ENCODE results near the gene EZR.

The EZR gene

DNA sequence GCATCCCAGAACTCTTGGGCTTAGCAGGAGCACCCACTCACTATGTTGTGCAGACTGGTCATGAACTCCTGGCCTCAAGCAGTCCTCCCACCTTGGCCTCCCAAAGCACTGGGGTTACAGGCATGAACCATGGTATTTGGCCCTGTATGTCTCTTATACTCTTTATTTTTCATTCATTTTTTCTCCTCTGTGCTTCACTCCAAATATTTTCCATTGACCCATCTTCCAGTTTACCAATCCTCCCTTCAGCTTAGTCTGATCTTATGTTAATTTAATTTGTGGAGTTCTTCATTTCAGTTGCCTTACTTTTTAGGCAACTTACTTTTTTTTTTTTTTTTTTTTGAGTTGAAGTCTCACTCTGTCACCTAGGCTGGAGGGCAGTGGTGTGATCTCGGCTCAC lies 79.5 kb downstream of the EZR start:
- H3K9ac ChIP-seq (ENCODE audit: low read depth, low read length) = no peak overlapping the region
- no peak overlapping the region for H3K27ac ChIP-seq (ENCODE audit: low read length)
- H3K27me3 ChIP-seq (ENCODE audit: insufficient read depth, low read length, poor library complexity) = no peaks in the 10 kb centered on the region
- no peak overlapping the region for H3K4me3 ChIP-seq (ENCODE audit: low read depth in 1 of 2, low read length in 2 of 2)
- H2AFZ ChIP-seq (ENCODE audit: low read depth, low read length) = no peak overlapping the region
- ATAC-seq (ENCODE audit: insufficient read depth, low read depth) (no peak), DNase-seq (no peak)
- no peaks in the 10 kb centered on the region for H4K20me1 ChIP-seq (ENCODE audit: insufficient read depth, low read length)
- H3K36me3 ChIP-seq (ENCODE audit: insufficient read depth, low read length) = no peaks in the 10 kb centered on the region
- H3K9me3 ChIP-seq (ENCODE audit: insufficient read depth, low read length, severe bottlenecking) = peaks cover 6% of the 10 kb centered on the region
- H3K4me1 ChIP-seq (ENCODE audit: insufficient read depth, low read length) = no peaks in the 10 kb centered on the region
- no peak for TF ChIP-seq EZH2 (IDR thresholded peaks at IDR 0.05; ENCODE audit: borderline replicate concordance, low read depth, low read length, severe bottlenecking)
- TF ChIP-seq, protein P1, sequence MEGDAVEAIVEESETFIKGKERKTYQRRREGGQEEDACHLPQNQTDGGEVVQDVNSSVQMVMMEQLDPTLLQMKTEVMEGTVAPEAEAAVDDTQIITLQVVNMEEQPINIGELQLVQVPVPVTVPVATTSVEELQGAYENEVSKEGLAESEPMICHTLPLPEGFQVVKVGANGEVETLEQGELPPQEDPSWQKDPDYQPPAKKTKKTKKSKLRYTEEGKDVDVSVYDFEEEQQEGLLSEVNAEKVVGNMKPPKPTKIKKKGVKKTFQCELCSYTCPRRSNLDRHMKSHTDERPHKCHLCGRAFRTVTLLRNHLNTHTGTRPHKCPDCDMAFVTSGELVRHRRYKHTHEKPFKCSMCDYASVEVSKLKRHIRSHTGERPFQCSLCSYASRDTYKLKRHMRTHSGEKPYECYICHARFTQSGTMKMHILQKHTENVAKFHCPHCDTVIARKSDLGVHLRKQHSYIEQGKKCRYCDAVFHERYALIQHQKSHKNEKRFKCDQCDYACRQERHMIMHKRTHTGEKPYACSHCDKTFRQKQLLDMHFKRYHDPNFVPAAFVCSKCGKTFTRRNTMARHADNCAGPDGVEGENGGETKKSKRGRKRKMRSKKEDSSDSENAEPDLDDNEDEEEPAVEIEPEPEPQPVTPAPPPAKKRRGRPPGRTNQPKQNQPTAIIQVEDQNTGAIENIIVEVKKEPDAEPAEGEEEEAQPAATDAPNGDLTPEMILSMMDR (IDR thresholded peaks at IDR 0.05; ENCODE audit: borderline replicate concordance, extremely low read depth, low read length, poor library complexity, severe bottlenecking) = no peak
- no peak overlapping the region for H3K4me2 ChIP-seq (ENCODE audit: insufficient read depth, low read length)
- H3K79me2 ChIP-seq (ENCODE audit: insufficient read depth, low read length) = no peaks in the 10 kb centered on the region

DNA sequence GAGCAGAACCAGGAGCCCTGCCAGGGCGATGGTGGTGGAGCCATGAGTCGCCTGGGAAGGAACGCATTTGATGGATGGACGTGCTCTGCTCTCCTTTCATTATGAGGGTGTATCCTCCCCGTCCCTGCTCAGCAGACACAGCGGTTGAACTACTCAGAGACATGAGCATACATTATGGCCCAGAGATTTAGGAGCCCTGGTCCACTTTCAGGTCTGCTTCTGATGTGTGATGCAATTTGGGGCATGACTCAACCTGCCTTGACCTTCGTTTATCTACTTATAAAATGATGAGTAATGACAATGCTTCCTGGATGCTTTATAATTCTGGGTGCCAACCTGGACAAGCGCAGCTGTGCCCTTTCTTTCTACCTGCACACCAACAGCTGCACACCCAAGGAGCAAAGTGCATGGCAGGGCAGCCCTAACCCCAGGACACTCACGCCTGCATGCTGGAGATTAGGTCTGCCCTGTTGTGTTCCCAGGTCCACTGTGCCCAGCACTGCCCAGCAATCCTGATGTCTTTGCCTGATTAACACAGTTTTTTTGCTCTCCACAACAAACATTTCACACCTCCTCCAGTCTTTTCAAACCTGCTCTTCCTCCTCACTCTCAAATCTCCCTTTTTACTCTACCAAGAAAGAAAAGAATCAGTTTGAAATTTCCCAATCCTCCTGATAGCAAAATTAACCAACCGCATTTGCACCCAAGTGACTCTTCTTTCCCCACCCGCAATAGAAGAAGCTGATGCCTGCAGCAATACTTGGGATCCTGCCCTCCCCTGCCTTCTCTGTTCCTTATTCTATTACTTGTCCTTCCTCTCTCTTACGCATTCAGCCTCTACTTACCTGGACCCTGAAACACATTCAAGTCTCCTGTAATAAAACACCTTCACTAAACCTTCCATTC lies 81.2 kb downstream of the EZR start:
- H3K4me3 ChIP-seq (ENCODE audit: low read depth in 1 of 2, low read length in 2 of 2) = no peak overlapping the region
- ATAC-seq (ENCODE audit: insufficient read depth, low read depth) (no peak), DNase-seq (no peak)
- no peak overlapping the region for H3K9ac ChIP-seq (ENCODE audit: low read depth, low read length)
- H3K27ac ChIP-seq (ENCODE audit: low read length) = no peak overlapping the region
- no peaks in the 10 kb centered on the region for H3K79me2 ChIP-seq (ENCODE audit: insufficient read depth, low read length)
- no peak overlapping the region for H3K4me2 ChIP-seq (ENCODE audit: insufficient read depth, low read length)
- H3K4me1 ChIP-seq (ENCODE audit: insufficient read depth, low read length) = no peaks in the 10 kb centered on the region
- H4K20me1 ChIP-seq (ENCODE audit: insufficient read depth, low read length) = no peaks in the 10 kb centered on the region
- no peaks in the 10 kb centered on the region for H3K27me3 ChIP-seq (ENCODE audit: insufficient read depth, low read length, poor library complexity)
- no peaks in the 10 kb centered on the region for H3K36me3 ChIP-seq (ENCODE audit: insufficient read depth, low read length)
- H2AFZ ChIP-seq (ENCODE audit: low read depth, low read length) = no peak overlapping the region
- TF ChIP-seq, protein P1 (IDR thresholded peaks at IDR 0.05; ENCODE audit: borderline replicate concordance, extremely low read depth, low read length, poor library complexity, severe bottlenecking) = no peak
- TF ChIP-seq EZH2 (IDR thresholded peaks at IDR 0.05; ENCODE audit: borderline replicate concordance, low read depth, low read length, severe bottlenecking) = no peak
- peaks cover 12% of the 10 kb centered on the region for H3K9me3 ChIP-seq (ENCODE audit: insufficient read depth, low read length, severe bottlenecking)

DNA sequence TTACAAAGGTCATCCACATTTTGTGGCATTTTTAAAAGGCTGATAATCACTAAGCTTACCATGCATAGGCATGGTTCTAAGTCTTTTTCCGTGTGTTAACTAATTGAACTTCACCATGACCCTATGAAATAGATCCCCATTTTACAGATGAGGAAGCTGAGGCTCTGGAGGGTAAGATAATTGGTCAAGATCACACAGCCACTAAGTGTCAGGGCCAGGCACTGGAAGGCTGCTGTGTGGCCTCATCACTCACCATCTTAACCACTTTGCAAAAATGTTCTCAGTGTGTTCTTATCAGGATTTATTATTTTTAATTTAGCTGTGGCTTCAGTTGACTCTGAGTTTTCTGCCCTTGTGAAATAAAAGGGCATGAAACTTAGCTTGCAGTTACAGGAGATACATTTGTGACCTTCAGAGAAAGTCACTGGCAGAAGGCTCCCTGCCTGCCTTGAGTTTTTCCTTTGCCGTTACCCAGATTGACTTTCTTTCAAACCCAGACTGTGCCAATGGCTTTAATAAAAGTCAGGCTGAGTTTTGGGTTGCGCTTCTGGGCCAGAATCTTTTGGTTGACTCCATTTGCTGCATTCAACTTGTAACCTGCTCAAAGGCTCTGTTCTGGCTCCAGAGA lies 82.0 kb downstream of the EZR start:
- Histone ChIP-seq H2AFZ (ENCODE audit: low read depth, low read length) (no peak overlapping the region), H3K4me3 (ENCODE audit: low read depth in 1 of 2, low read length in 2 of 2) (no peak overlapping the region), H3K36me3 (ENCODE audit: insufficient read depth, low read length) (no peaks in the 10 kb centered on the region), H3K79me2 (ENCODE audit: insufficient read depth, low read length) (no peaks in the 10 kb centered on the region), H4K20me1 (ENCODE audit: insufficient read depth, low read length) (no peaks in the 10 kb centered on the region), H3K4me2 (ENCODE audit: insufficient read depth, low read length) (no peak overlapping the region), H3K4me1 (ENCODE audit: insufficient read depth, low read length) (no peaks in the 10 kb centered on the region), H3K9ac (ENCODE audit: low read depth, low read length) (no peak overlapping the region), H3K27ac (ENCODE audit: low read length) (no peak overlapping the region), H3K9me3 (ENCODE audit: insufficient read depth, low read length, severe bottlenecking) (peaks cover 12% of the 10 kb centered on the region), H3K27me3 (ENCODE audit: insufficient read depth, low read length, poor library complexity) (no peaks in the 10 kb centered on the region)
- no peak for TF ChIP-seq EZH2 (IDR thresholded peaks at IDR 0.05; ENCODE audit: borderline replicate concordance, low read depth, low read length, severe bottlenecking)
- TF ChIP-seq, protein P1 (IDR thresholded peaks at IDR 0.05; ENCODE audit: borderline replicate concordance, extremely low read depth, low read length, poor library complexity, severe bottlenecking) = no peak
- no peak for ATAC-seq (ENCODE audit: insufficient read depth, low read depth)
- no peak for DNase-seq
